HuH-7.5 (cell line): Measurements from ENCODE around the gene AHRR.

Experiments used
- DNase-seq: peaks from one replicate; pipeline ENCODE4 v3.0.0; 2011; ENCODE audit warnings: low spot score

The AHRR gene

DNA sequence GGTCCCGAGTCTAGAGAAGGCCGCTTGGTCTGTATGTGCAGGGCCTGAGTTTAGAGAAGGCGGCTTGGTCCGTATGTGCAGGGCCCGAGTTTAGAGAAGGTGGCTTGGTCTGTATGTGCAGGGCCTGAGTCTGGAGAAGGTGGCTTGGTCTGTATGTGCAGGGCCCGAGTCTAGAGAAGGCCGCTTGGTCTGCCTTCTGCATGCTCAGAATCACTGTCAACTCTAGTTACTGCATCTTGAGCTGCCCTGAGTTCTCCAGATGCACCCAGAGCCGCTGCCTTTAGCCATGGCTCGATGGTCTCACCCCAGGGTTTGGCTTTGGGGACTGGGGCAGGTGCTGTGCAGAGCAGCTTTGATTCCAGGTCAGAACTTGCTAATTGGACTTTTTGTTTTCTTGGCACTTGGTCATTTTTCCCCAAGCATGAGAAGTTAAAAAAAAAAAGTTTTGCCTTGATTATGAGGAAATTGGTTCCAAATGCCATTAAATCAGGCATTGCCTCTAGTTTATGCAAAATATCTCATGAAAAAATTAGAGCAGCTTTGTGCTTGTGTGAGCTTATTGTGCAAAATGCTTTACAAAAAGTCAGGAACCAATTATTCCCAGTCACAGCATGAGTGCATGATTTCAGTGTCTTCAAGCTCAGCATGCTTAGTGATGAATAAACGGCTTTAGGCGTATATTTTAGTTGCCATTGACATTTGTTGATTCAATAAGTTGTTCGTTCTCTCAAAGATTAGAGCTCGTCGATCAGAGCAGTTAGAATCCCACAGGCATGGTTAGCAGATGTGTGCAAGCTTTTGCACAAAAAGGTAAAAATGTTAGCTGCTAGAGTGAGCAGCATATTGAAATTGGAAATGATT lies 96.0 kb downstream of the AHRR start:
- no peak for DNase-seq

DNA sequence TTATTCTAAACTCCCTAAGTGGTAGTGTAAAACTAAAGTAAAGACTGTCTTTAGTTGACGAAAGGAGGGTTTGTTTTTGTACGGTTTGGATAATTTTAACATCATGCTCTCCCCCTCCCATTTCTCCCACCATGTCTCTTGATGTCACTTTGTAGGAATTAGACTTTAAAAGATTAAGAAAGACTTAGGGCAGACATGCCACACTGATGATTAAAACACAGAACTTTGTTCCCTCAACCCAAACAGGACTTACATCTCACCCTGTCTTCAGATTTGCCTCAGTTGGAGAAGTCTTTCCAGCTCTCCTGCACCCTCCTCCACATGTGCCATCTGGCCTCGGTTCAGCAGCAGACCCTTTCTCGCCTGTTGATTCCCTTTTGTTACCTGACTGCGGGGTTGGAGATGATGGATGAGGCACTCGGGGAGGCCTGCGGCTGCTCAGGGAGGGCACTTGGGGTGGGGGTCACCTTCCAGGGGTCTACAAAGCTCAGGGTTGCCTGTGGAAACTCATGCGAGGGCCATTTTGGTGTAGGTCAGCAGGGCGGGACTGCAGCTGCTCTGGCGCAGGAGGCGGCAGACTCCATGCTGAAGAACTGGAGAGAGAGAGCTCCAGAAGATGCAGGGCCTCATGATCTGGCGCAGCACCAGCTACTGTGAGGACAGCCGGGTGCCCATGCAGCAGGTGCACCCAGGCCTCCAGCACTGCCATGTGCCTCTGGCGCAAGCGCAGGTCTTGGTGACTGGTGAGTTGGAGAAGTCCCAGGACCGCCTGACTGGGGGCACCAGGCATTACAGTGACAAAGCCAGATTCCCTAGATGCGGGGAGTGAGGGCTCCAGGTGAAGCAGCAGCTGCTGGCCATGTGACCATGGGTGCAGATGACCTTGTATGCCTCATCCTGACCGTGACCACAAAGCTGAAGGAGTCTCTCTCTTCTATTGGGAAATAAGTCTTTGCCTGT lies 96.9 kb downstream of the AHRR start:
- DNase-seq, result no peak

DNA sequence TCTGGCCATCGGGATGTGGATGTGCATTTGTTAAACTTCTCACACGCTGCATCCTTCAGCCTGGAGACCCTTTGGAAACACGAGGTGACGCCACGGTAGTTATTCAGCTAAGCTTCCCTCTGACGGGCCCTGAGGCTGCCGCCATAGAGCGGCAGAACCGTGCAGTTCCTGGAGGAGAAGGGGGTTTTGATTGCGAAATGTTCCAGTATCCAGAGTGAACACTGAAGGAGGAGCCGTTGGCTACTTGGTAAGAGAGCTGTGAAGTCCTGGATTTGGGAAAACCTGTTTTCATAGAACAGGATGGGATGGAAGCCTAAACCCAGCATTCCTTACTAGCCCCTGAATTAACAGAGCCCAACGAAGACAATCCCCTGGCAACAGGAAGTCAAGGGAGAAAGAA lies 98.5 kb downstream of the AHRR start:
- DNase-seq, result no peak

DNA sequence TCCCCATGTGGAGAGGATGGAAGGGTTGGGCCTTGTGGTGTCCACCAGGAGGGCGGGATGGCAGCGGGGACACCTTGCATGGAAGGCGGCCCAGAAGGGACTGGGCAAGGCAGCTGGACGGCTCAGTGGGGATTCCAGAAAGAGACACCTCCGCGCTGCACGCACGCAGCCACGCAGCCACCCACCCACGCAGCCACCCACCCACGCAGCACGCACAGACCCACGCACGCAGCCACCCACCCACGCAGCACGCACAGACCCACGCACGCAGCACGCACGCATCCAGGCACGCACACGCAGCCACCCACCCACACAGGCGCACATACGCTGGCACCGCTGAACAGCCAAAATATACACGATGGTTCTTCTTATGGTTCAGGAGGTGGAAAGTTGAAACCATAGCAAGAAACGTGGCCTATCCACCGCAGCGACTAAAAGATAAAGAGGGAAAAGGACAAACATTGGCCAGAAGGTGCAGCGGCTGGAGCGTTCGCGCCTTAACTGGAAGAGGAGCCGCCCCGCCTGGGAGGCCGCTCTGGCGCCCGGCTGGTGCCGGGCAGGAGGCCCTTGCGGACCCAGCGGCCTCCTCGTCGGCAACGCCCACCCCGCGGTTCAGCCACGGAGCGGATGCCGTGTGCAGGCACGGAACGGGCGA lies 99.2 kb downstream of the AHRR start:
- DNase-seq, result no peak

DNA sequence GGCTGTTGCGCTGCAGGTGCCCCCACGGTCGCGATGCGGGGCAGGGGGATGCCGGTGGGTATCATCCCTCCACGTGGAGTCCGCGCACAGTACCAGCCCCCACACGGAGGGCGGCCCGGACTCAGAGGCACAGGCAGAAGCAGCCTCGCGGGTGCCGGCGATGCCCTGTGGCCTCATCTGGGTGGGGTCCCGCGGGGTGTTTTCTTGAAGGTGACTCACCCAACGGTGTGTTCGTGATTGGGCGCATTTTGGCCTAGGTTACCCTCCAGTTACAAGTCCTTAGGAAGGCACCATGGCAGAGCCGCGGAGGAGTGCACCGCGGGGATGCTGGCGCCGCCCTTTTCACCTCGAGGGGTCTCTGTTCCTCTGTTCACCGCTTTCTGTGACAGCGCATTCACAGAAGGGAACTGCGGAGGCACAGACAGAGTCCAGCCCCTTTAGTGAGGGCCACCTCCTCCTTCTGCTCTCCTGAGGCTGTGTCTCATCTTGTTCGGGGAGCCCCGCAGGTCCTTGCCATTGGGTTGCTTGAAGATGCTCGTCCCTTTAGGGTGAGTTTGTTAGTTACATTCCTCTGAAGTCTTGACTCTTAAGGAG lies 99.9 kb downstream of the AHRR start:
- no peak for DNase-seq

DNA sequence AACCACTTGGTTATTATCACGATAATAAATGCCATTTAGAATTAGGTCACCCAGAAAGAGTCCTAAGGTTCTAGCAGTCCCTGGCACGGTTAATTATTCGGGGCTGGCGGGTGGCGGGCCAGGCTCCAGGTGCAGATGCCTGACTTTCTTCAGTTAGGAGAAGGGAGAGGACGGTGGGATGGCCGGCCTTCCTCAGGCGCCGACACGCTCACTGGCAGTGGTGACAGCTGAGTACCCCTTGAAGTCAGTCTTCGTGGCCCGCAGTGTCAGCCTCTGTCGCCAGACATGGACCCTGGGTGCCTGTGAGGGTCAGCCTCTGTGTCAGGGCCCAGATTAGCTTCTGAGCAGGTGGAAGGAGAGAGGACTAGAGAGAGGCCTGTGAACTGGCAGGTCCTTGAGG lies 100.4 kb downstream of the AHRR start:
- DNase-seq, result no peak

DNA sequence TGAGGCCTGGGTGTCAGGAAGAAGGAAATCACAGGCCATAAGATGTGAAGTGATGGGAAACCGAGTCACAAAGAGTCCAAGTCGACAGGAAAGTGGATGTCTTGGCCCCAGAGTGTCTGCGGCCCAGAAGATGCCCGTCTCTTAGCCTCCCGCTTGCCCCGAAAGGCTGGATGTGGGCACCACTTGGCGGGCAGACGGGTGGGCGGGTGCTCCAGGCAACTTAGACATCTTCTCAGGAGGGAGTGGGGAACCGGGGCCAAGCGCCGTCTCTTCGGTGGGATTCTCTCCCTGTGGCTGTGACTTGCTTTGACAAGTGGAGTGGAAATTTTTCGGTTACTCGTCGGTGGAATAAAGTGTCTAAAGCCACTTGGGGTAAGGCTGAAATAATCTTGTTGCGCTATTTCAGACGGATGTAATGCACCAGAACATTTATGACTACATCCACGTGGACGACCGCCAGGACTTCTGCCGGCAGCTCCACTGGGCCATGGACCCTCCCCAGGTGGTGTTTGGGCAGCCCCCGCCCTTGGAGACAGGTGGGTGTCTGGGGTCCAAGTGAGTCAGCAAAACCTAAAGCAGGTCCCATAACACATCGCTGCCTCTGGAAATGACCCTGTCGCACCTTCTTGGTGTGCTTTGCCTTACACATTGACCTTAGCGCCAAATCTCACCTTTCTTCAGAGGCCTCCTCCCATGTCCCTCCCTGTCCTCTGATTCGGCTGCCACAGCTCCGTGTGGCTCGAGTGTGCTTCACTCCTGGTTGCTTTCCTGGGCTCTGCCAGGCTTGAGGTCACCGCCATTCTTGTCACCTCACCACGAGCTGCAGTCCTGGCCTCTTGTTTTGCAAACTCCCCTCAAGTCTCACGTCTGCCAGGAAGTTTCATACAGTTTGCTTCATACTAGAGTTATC lies 101.1 kb downstream of the AHRR start:
- no peak for DNase-seq

DNA sequence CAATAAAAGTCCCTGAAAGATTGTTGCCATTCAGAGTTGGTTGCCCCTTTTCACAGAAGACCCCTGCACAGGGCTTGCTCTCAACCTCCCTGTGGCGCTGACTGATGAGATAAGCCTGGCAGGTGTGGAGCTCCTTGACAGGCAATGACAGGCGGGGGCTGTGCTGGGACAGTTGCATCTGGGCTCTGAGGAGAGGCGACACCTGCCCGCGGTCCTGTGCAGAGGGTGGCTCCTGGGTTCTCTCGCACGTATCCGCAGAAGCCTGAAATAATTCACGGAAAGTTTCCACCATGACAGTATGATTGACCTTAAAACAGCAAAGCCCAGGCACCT lies 101.7 kb downstream of the AHRR start:
- DNase-seq, result no peak

DNA sequence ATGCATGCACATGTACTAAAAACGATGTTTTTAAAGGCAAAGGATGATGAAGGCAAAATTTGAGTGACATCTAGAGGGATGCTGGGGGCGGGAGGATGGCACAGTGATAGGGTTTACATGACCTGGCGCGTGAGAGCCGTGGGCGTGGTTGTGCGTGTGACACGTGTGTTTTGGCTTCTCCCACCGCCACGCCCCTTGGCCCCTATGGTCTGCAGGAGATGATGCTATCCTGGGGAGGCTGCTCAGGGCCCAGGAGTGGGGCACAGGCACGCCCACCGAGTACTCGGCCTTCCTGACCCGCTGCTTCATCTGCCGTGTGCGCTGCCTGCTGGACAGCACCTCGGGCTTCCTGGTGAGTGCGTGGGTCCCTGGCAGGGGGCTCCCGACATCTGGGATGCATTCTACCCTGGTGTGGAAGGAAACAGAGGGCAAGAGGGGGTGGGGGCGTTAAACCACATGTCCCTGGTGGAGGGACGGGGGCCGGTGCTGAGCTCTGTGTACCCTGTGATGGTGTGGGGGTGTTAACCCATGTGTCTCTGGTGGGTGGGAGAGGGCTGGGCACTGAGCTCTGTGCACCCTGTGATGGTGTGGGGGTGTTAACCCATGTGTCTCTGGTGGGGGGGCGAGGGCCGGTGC lies 102.2 kb downstream of the AHRR start:
- no peak for DNase-seq

DNA sequence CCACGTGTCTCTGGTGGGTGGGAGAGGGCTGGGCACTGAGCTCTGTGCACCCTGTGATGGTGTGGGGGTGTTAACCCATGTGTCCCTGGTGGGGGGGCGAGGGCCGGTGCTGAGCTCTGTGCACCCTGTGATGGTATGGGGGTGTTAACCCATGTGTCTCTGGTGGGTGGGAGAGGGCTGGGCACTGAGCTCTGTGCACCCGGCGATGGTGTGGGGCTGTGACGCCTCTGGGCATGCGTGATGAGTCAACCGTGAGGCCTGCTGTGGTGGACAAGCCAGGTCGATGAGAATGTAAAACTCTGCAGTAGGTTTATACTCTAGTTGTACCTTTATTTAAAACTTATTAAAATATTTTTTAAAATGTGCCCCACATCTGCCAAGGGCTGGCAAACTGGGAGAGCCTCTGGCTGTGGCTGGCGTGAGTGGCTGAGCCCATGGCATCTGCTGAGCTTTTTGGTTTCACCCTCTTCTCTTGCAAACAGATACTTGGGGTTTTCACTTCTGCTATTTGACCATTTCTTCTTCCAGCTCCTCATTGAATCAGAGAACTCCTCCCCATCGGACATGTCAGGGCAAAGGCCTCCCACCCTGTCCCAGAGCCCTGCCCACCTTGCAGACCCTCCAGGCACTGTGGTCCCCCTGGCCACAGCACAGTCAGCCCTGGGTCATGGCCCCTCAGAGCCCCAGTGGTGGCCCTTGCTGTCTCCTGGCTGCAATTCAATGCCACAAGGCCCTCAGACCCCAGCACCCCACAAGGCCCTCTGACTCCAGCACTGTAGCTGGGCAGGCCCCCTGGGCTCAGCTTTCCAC lies 103.0 kb downstream of the AHRR start:
- no peak for DNase-seq

DNA sequence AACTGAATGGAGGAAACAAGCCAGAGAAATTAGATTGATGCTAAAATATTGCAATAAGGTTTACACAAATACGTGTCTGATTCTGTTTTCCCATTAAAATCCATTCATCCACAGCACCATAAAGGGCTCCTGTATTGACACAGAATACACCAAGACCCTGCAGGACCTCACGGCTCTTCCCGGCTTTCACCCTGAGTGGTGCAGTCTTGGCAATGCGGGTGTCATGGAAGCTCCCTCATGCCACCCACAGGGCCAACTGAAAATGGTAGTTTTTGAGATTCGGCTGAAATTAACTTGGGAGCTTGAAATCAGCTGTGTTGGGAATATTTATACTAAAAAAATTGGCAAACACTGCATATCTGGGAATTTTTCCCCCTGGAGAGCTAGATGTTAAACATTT lies 104.2 kb downstream of the AHRR start:
- DNase-seq, result no peak

DNA sequence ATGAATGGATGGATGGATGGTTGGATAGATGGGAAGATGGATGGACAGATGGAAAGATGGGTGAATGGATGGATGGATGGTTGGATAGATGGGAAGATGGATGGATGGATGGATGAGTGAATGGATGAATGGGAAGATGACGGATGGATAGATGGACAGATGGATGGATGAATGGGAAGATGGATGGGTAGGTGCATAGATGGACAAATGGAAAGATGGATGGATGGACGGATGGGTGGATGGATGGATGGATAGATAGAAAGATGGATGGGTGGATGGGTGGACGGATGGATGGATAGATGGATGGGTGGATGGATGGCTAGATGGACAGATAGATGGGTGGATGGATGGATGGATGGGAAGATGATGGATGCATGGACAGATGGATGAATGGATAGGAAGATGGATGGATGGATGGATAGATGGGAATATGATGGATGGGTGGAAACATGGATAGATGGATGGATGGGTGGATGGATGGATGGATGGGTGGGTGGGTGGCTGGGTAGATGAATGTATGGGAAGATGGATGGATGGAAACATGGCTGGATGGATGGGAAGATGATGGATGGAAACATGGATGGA lies 105.0 kb downstream of the AHRR start:
- DNase-seq, result no peak

DNA sequence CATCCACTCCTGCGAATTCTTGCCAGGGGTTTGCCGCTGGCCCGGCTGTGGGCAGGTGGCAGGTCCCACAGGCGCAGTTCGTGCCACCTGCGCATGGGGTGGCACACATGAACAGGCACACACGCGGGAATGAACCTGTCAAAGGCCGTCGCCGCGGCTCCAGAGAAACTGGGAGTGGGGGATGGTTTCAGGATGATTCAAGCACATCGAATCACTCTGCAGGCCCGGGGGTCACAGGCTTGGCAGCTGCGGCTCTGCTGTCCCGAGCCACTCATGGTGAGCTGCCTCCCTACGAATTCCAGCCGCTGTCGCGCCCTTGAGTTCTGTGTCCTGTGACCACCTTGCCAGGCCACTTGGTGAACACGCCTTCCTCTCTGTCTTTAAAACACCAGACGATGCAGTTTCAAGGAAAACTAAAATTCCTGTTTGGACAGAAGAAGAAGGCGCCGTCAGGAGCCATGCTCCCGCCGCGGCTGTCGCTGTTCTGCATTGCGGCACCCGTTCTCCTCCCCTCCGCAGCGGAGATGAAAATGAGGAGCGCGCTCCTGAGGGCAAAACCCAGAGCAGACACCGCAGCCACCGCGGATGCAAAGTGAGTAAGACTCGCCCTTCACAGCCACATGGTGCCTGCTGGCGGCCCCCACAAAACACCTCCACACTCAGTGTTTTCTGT lies 106.0 kb downstream of the AHRR start:
- DNase-seq, result no peak

DNA sequence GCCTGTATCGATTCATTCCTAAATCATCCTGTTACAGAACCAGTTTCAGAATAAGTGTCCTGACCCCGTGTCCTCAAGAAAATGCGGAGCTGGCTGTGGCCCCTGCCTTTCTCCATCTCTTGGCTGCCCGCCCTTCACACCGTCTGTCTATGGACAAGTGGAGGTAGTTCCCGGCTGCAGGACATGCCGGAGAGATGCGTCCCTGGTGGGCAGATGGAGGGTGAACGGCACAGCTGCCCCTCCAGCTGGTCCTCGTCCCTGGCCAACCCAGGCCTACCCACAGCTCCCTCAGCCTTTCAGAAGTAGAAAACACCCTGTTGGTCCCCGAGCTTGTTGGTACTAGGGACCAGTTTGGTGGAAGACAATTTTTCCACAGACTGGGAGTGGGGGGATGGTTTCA lies 106.7 kb downstream of the AHRR start:
- no peak for DNase-seq

DNA sequence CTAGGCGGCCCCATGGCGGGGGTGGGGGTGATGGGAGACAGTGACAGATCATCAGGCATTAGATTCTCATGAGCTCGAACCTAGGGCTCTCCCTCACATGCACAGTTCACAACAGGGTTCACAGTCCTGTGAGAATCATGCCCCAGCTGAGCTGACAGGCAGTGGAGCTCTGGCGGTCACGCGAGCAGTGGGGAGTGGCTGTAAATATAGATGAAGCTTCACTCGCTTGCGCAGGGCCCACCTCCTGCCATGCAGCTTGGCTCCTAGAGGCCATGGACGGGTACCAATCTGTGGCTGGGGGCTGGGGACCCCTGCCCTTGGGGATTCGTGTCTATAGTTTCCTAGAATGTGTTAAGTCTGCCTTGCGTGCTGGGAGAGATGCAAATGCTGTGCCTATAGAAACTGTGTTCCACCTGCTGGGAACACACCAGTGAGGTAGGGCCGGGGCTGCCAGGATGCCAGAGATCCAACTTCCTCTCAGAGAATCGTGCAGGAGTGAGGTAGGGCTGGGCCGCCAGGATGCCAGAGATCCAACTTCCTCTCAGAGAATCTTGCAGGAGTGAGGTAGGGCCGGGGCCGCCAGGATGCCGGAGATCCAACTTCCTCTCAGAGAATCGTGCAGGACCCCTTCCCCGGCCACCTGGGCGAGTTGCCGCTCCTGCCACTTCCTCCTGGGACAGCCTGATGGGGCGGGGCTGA lies 107.4 kb downstream of the AHRR start:
- no peak for DNase-seq

DNA sequence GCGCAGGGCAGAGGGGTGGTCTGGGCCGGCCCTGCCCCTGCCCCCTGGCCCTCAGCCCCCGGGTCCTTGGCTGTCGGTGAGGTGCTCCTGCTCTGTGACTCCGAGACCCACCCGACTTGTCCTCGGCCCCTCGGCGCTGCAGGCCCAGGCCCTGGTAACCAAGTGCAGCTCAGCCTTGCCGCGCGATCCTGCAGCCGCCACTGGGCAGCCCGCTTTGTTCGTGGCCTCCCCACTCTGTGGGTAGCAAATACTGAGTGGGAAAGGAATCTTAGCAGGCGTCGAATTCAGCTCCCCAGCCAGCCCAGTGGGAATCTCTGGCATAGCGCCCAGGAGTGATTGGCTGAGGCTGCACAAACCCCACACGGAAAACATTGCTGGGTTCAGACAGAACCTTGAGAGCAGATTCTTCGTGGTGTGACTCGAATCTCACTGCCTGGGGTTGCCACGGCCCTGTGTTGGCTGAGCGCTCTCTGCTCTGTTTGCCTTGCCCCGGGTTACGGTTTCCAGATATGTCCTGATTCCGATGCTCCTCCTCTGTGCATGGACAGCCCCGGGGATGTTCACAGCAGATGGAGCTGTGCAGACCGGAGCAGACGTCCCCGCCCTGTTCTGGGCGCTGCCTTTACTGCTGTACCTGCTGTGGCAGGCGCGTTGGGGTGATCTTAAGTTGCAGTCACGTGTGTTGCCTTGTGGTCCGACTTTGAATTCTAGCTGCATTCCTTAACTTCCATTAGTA lies 108.1 kb downstream of the AHRR start:
- DNase-seq, result no peak

DNA sequence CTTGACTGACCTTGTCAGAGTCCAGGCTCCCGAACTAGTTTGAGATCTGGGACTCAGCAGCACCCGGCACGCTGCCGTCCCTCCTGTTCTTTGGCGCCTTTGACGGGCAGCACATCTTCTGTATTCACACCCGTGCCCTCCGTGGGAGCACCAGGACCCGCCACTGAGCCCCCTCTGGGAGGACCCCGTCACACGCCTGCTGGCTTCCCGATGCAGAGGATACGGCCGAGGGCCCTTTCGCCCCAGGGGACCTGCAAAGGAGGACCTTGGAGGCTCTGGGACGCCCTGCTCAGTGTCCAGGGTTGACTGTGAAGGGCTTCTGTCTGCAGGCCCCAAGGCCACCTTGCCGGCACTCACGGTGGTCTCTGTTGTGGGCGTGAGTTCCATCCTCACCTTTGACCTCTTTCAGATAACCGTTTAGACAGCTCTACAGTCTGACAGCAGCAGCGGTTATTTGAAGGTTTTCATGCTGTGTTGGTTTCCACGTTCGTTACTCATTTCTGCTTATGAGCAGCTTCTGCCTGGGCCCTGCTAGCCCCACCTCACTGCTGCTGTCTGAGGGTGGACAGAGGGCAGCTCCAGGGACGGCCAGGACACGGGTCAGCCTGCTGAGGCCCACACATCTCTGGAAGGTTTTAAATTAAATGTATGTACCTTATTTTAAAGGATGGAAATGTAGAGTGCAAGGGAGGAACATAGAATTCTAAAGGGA lies 108.9 kb downstream of the AHRR start:
- DNase-seq, result no peak
